ENCODE results near the gene MAPK13. TPM values are rescaled to one million over a fixed set of nuclear protein-coding genes. Genes with fewer than 3 reads are reported as not detected.

Gene MAPK13
- total and polyA plus RNA-seq, 4 donors, result 1.9 to 17.2 (median 3.0) TPM

DNA sequence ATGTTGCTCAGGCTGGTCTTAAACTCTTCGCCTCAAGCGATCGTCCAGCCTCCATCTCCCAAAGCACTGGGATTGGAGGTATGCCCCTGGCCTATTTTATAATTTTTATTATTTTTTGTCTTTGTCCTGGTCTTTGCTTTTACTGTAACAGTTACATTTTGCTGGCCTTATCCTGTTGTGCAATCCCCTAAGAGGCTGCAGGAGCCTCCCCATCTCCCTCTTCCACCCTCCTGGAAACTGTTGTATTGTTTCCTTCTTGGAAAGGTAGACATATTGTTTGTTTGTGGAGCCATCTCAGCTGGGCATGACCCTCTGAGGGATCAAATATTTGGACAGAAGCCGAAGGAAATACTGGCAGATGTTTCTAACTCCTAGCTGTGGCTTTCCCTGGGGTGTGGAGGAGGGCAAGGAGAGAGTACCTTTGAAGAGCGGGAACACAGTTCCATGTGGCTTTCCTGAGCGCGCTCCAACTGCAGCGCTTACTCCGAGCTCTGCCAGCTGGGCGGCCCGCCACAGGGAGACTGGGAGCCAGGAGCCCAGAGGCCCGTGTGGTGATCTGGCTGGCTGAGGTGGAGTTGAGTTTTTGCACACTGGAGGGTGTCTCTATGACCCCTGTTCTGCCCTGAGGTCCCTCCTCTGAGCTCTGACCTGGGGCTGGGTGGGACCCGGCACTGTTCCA, 4.9 kb downstream of the MAPK13 start (continued):
- TF ChIP-seq, protein P1, sequence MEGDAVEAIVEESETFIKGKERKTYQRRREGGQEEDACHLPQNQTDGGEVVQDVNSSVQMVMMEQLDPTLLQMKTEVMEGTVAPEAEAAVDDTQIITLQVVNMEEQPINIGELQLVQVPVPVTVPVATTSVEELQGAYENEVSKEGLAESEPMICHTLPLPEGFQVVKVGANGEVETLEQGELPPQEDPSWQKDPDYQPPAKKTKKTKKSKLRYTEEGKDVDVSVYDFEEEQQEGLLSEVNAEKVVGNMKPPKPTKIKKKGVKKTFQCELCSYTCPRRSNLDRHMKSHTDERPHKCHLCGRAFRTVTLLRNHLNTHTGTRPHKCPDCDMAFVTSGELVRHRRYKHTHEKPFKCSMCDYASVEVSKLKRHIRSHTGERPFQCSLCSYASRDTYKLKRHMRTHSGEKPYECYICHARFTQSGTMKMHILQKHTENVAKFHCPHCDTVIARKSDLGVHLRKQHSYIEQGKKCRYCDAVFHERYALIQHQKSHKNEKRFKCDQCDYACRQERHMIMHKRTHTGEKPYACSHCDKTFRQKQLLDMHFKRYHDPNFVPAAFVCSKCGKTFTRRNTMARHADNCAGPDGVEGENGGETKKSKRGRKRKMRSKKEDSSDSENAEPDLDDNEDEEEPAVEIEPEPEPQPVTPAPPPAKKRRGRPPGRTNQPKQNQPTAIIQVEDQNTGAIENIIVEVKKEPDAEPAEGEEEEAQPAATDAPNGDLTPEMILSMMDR (IDR thresholded peaks at IDR 0.05; ENCODE audit: low read depth, low read length, missing input control), result no peak

DNA sequence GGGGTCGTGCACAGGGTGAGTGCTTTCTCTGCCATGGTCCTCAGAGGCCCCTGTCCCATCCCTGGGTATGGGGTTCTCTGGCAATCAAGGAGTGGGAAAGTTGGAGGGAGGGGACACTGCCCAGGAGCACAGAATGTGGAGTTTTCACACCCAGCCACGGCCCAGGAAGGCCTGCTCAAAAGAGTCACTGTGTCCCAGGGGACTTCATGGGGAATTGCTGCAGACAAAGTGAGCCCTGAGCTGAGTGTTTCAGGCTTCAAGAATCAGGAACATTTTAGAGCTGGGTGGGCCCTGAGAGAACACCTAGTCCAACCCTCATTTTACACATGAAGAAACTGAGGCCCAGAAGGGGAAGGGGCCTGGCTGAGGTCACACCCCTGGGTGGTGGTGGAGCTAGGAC, 5.7 kb downstream of the MAPK13 start:
- no peak for DNase-seq (ENCODE audit: low spot score)
- H3K4me1 ChIP-seq (ENCODE audit: control insufficient read depth in 4 of 4, insufficient read depth in 4 of 4, low read length in 3 of 4), result peaks cover 0 to 7% (median 3%) of the 10 kb centered on the region in 4 donors
- no peaks in the 10 kb centered on the region for H3K9me3 ChIP-seq (ENCODE audit: control insufficient read depth in 4 of 4, low read length in 3 of 4)
- H3K27me3 ChIP-seq (ENCODE audit: control insufficient read depth in 4 of 4, insufficient read depth in 4 of 4, low read length in 3 of 4), result no peaks in the 10 kb centered on the region
- H3K9ac ChIP-seq (ENCODE audit: low read depth in 1 of 2, low read length in 2 of 2), result no peak overlapping the region
- no peak overlapping the region for H3K4me3 ChIP-seq (ENCODE audit: low read depth in 1 of 3, low read length in 3 of 3)
- TF ChIP-seq NR2F2 (IDR thresholded peaks at IDR 0.05), result no peak
- no peak for TF ChIP-seq SP1 (IDR thresholded peaks at IDR 0.05)
- no peak for TF ChIP-seq FOXA1 (IDR thresholded peaks at IDR 0.05)
- TF ChIP-seq FOXA2 (IDR thresholded peaks at IDR 0.05), result no peak
- TF ChIP-seq, protein P2, sequence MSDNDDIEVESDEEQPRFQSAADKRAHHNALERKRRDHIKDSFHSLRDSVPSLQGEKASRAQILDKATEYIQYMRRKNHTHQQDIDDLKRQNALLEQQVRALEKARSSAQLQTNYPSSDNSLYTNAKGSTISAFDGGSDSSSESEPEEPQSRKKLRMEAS (IDR thresholded peaks at IDR 0.05), result no peak
- TF ChIP-seq RAD21 (IDR thresholded peaks at IDR 0.05), result no peak
- TF ChIP-seq RXRA (IDR thresholded peaks at IDR 0.05), result no peak
- no peak for TF ChIP-seq EGR1 (IDR thresholded peaks at IDR 0.05; ENCODE audit: low read depth in 2 of 2)
- TF ChIP-seq, protein P3, sequence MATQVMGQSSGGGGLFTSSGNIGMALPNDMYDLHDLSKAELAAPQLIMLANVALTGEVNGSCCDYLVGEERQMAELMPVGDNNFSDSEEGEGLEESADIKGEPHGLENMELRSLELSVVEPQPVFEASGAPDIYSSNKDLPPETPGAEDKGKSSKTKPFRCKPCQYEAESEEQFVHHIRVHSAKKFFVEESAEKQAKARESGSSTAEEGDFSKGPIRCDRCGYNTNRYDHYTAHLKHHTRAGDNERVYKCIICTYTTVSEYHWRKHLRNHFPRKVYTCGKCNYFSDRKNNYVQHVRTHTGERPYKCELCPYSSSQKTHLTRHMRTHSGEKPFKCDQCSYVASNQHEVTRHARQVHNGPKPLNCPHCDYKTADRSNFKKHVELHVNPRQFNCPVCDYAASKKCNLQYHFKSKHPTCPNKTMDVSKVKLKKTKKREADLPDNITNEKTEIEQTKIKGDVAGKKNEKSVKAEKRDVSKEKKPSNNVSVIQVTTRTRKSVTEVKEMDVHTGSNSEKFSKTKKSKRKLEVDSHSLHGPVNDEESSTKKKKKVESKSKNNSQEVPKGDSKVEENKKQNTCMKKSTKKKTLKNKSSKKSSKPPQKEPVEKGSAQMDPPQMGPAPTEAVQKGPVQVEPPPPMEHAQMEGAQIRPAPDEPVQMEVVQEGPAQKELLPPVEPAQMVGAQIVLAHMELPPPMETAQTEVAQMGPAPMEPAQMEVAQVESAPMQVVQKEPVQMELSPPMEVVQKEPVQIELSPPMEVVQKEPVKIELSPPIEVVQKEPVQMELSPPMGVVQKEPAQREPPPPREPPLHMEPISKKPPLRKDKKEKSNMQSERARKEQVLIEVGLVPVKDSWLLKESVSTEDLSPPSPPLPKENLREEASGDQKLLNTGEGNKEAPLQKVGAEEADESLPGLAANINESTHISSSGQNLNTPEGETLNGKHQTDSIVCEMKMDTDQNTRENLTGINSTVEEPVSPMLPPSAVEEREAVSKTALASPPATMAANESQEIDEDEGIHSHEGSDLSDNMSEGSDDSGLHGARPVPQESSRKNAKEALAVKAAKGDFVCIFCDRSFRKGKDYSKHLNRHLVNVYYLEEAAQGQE (IDR thresholded peaks at IDR 0.05), result no peak
- no peak for TF ChIP-seq YY1 (IDR thresholded peaks at IDR 0.05)
- TF ChIP-seq GABPA (IDR thresholded peaks at IDR 0.05 in 1 of 2, conservative IDR thresholded peaks at IDR 0.05 in 1 of 2), result no peak
- TF ChIP-seq, protein P4, sequence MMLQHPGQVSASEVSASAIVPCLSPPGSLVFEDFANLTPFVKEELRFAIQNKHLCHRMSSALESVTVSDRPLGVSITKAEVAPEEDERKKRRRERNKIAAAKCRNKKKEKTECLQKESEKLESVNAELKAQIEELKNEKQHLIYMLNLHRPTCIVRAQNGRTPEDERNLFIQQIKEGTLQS (IDR thresholded peaks at IDR 0.05), result no peak
- TF ChIP-seq HNF4G (IDR thresholded peaks at IDR 0.05), result no peak
- no peak for TF ChIP-seq JUND (IDR thresholded peaks at IDR 0.05)
- TF ChIP-seq HNF4A (conservative IDR thresholded peaks at IDR 0.05), result no peak
- TF ChIP-seq, protein P5, sequence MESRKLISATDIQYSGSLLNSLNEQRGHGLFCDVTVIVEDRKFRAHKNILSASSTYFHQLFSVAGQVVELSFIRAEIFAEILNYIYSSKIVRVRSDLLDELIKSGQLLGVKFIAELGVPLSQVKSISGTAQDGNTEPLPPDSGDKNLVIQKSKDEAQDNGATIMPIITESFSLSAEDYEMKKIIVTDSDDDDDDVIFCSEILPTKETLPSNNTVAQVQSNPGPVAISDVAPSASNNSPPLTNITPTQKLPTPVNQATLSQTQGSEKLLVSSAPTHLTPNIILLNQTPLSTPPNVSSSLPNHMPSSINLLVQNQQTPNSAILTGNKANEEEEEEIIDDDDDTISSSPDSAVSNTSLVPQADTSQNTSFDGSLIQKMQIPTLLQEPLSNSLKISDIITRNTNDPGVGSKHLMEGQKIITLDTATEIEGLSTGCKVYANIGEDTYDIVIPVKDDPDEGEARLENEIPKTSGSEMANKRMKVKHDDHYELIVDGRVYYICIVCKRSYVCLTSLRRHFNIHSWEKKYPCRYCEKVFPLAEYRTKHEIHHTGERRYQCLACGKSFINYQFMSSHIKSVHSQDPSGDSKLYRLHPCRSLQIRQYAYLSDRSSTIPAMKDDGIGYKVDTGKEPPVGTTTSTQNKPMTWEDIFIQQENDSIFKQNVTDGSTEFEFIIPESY (IDR thresholded peaks at IDR 0.05), result no peak
- no peak for TF ChIP-seq TAF1 (conservative IDR thresholded peaks at IDR 0.05)
- TF ChIP-seq, protein P1 (IDR thresholded peaks at IDR 0.05; ENCODE audit: low read depth, low read length, missing input control), result no peak
- 96% methylated on average over 2 of the region's 2 CpGs for WGBS
- peaks cover 0 to 2% (median 0%) of the 10 kb centered on the region in 4 donors for H3K36me3 ChIP-seq (ENCODE audit: control insufficient read depth in 4 of 4, insufficient read depth in 3 of 4, low read depth in 1 of 4, low read length in 3 of 4)
- no peak overlapping the region for H3K27ac ChIP-seq (ENCODE audit: low read depth in 1 of 2, low read length in 2 of 2)

Measured in liver (tissue), 9 donors.